GM12878 (cell line): Measurements from ENCODE around the gene SUGCT. TPM values are rescaled to one million over a fixed set of nuclear protein-coding genes. Genes with fewer than 3 reads are reported as not detected.

Experiments
- ATAC-seq: fragments of 200-7000 bp; cut with Tn5 transposase; 3 replicates; pipeline ENCODE4 v1.9.1; 2020; ENCODE audit warnings: mild to moderate bottlenecking, moderate library complexity
- BruUV-seq: library from RNA; stranded (reverse); fragments of 400-500 nt; replicated peaks from 2 replicates; lab custom pipeline; 2021; lab: Mats Ljungman, UMichigan
- CTCF ChIA-PET: fragments of 300-600 bp; sonication (Branson Sonifier 250); formaldehyde crosslinking; extraction: SDS; loops from one replicate; lab custom pipeline; 2021; ENCODE audit warnings: inconsistent platforms; lab: Yijun Ruan, JAX
- POLR2A ChIA-PET: fragments of 350-600 bp; formaldehyde crosslinking; extraction: SDS; loops from one replicate; lab custom pipeline; 2021; ENCODE audit warnings: inconsistent platforms; lab: Charles Lee
- RAD21 ChIA-PET: fragments of 300-600 bp; sonication (Branson Sonifier 250); formaldehyde crosslinking; loops from one replicate; lab custom pipeline; 2023; ENCODE audit warnings: antibody characterized with exemption; ENCODE audit not compliant: unreplicated experiment; lab: Charles Lee
- SMC1A ChIA-PET: fragments of 300-600 bp; sonication (Branson Sonifier 250); formaldehyde crosslinking; loops from one replicate; lab custom pipeline; 2023; ENCODE audit not compliant: unreplicated experiment, uncharacterized antibody; lab: Charles Lee
- DNase-seq: peaks from one replicate; pipeline ENCODE4 v3.0.0-alpha.2; 2011; ENCODE audit warnings: low read depth, low spot score
- FAIRE-seq: peaks from 3 replicates; lab custom pipeline; 2011; peaks lifted over from hg19 to GRCh38; lab: Jason Lieb, UNC
- H2AFZ ChIP-seq: 2 replicates; pipeline ENCODE4 v1.6.0; 2011; ENCODE audit warnings: low read depth, low read length, control low read depth; ENCODE audit not compliant: control insufficient read depth
- H3K27ac ChIP-seq: 2 replicates; pipeline ENCODE4 v1.5.1; 2011; ENCODE audit warnings: control low read depth; ENCODE audit not compliant: control insufficient read depth, insufficient read depth
- H3K27me3 ChIP-seq, 2 experiments: replicated peaks in 1 of 2; 2 replicates each; pipeline versions ENCODE4 v1.6.0 to v1.6.1; 2011; ENCODE audit warnings: low read length in 1 of 2; ENCODE audit not compliant: control insufficient read depth in 2 of 2, insufficient read depth in 2 of 2
- H3K36me3 ChIP-seq, 2 experiments: 2 replicates each; pipeline ENCODE4 v1.5.1; 2011; ENCODE audit warnings: low read length in 1 of 2; ENCODE audit not compliant: control insufficient read depth in 2 of 2, insufficient read depth in 2 of 2
- H3K4me1 ChIP-seq: 2 replicates; pipeline ENCODE4 v1.6.1; 2011; ENCODE audit warnings: mild to moderate bottlenecking, low read length, moderate library complexity, mixed read lengths; ENCODE audit not compliant: control insufficient read depth, insufficient read depth
- H3K4me2 ChIP-seq: 2 replicates; pipeline ENCODE4 v1.6.0; 2011; ENCODE audit warnings: control low read depth; ENCODE audit not compliant: control insufficient read depth, insufficient read depth
- H3K4me3 ChIP-seq: fragments of 200-600 bp; sonication (generic); 2 replicates; pipeline ENCODE4 v1.5.1; 2016
- H3K79me2 ChIP-seq: 2 replicates; pipeline ENCODE4 v1.6.0; 2011; ENCODE audit warnings: low read length; ENCODE audit not compliant: control insufficient read depth, insufficient read depth
- H3K9ac ChIP-seq: 2 replicates; pipeline ENCODE4 v1.8.0; 2011; ENCODE audit warnings: low read length, control low read depth, mixed read lengths; ENCODE audit not compliant: control insufficient read depth, insufficient read depth
- H3K9me3 ChIP-seq: replicated peaks from 3 replicates; pipeline ENCODE4 v1.5.1; 2011; ENCODE audit warnings: mild to moderate bottlenecking, low read length; ENCODE audit not compliant: control insufficient read depth, insufficient read depth
- H4K20me1 ChIP-seq: 2 replicates; pipeline ENCODE4 v1.6.0; 2011; ENCODE audit not compliant: control insufficient read depth, insufficient read depth
- CBFB ChIP-seq: IDR thresholded peaks from 2 replicates; pipeline ENCODE4 v1.6.1; 2016; ENCODE audit warnings: antibody characterized with exemption, low read depth
- E2F8 ChIP-seq: fragments of 450-650 bp; IDR thresholded peaks from 2 replicates; pipeline ENCODE4 v1.6.1; 2018; ENCODE audit warnings: mild to moderate bottlenecking, low read depth, moderate library complexity; ENCODE audit not compliant: partially characterized antibody
- MTA2 ChIP-seq: fragments of 450-650 bp; IDR thresholded peaks from 2 replicates; pipeline ENCODE4 v1.6.1; 2016; ENCODE audit warnings: low read depth, mild to moderate bottlenecking, moderate library complexity
- PML ChIP-seq: IDR thresholded peaks from 2 replicates; pipeline ENCODE4 v1.6.1; 2012; ENCODE audit warnings: low read length, inconsistent platforms
- PRDM15 ChIP-seq: fragments of 450-650 bp; formaldehyde crosslinking; IDR thresholded peaks from 2 replicates; pipeline ENCODE4 v1.4.0; 2020; ENCODE audit warnings: mild to moderate bottlenecking, moderate library complexity
- YBX1 ChIP-seq: fragments of 450-650 bp; IDR thresholded peaks from 2 replicates; pipeline ENCODE4 v1.6.1; 2016; ENCODE audit warnings: antibody characterized with exemption
- ZNF24 ChIP-seq: fragments of 450-650 bp; IDR thresholded peaks from 2 replicates; pipeline ENCODE4 v1.6.1; 2017; ENCODE audit warnings: antibody characterized with exemption, mild to moderate bottlenecking
- in situ Hi-C: fragments of 300-500 bp; cut with MboI; formaldehyde crosslinking; loops from 9 replicates; pipeline ENCODE4 v1.14.3; 2018; ENCODE audit warnings: mixed read lengths
- intact Hi-C: fragments of 100-400 bp; cut with micrococcal nuclease; formaldehyde crosslinking; loops from one replicate; pipeline ENCODE4 v1.14.2; 2022; ENCODE audit not compliant: unreplicated experiment
- polyA plus RNA-seq, 11 experiments: library from polyadenylated mRNA; depleted of rRNA in 4 of 11; unstranded in 6 of 11; stranded (reverse) in 5 of 11; fragments of >200 nt; fragmentation: Nextera tagmentation in 4 of 11; fragmentation: Illumina TruSeq in 1 of 11; extraction: Ambion mirVana in 4 of 11; extraction: Trizol in 1 of 11; gene quantifications; 1 replicate in 1 of 11; 2 replicates in 10 of 11; pipeline versions ENCODE4 v1.2.1 to v1.2.3, GENCODE V29; 2011 to 2016; ENCODE audit warnings: inconsistent platforms in 2 of 11, missing spikeins in 2 of 11, low read depth in 1 of 11
- total RNA-seq, 4 experiments: library from RNA; depleted of rRNA in 3 of 4; stranded (reverse); fragments of >200 nt in 3 of 4; fragmentation: Illumina TruSeq in 1 of 4; extraction: Trizol in 1 of 4; gene quantifications; 2 replicates each; pipeline versions ENCODE4 v1.2.1 to v1.2.3, GENCODE V29; 2013 to 2021

SUGCT gene
- total and polyA plus RNA-seq, 10 of the 15 experiments (the other 5 are each of a cell fraction or from before 2014, with no cell fraction given) = 0.08 to 1.2 (median 0.67) TPM; not detected in 1

GRCh38 chr7:40805361-40805760 is 670.6 kb downstream of the SUGCT start (continued):
- TF ChIP-seq E2F8 = no peak
- no peak for TF ChIP-seq PML
- TF ChIP-seq CBFB = no peak

GRCh38 chr7:40808378-40808942 is 673.7 kb downstream of the SUGCT start:
- Histone ChIP-seq H2AFZ (no peak overlapping the region), H3K27ac (no peak overlapping the region), H3K4me3 (no peak overlapping the region), H3K36me3 (no peaks in the 10 kb centered on the region), H3K4me2 (no peak overlapping the region), H3K4me1 (no peaks in the 10 kb centered on the region), H3K9me3 (no peaks in the 10 kb centered on the region), H3K27me3 (no peaks in the 10 kb centered on the region), H4K20me1 (no peaks in the 10 kb centered on the region), H3K79me2 (no peaks in the 10 kb centered on the region), H3K9ac (no peak overlapping the region)
- DNase-seq (no peak), ATAC-seq (no peak), FAIRE-seq (no peak)
- no TSS peak for BruUV-seq
- in situ Hi-C loops = no loop called here
- RAD21 ChIA-PET = no interaction called here
- SMC1A ChIA-PET = interaction anchor here (0.6 kb wide), 1 partner anchor 850 kb away, joined by 3 read pairs; no protein-coding TSS in a partner anchor
- intact Hi-C loops = no loop called here
- POLR2A ChIA-PET = no interaction called here
- CTCF ChIA-PET = no interaction called here
- TF ChIP-seq MTA2 = no peak
- TF ChIP-seq YBX1 = no peak
- TF ChIP-seq ZNF24 = no peak
- no peak for TF ChIP-seq PRDM15 (CRISPR knock-in tag)
